ENCODE results near the gene KCNN4.
"Not testable (repeated sequence)": the region's sequence is repeated elsewhere in the genome, so short reads cannot be mapped to it uniquely, and the experiment has no call there.

Gene KCNN4

GRCh38 chr19:43798546-43799409, 18.0 kb upstream of the KCNN4 start:
- DNase-seq (ENCODE audit: low read depth in 2 of 2) = peak in 1 of 2 donors; percentile 40

- DNase-seq (ENCODE audit: low read depth in 2 of 2) = no peak
Observed at GRCh38 chr19:43798026-43798545, 17.3 kb upstream of the KCNN4 start.

DNA sequence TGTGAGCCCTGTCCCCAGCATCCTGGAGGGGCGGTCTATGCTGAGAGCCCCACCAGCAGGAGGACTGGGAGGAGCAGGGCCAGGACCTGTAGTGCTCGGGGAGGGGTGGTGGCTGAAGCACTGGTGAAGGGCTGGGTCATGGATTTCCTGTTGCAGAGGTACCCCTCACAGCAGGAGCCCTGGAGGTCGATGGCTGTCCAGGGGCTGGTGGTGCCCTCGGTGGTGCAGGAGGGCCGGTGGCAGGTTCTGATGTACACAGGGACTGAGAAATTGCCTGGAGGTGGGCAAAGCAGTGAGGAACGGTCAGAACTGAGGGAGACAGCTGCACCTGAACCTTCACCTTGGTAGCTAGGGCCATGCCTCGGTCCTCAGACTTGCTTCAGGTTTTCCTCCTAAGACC, 16.8 kb upstream of the KCNN4 start:
- no peak for DNase-seq (ENCODE audit: low read depth in 2 of 2)

DNA sequence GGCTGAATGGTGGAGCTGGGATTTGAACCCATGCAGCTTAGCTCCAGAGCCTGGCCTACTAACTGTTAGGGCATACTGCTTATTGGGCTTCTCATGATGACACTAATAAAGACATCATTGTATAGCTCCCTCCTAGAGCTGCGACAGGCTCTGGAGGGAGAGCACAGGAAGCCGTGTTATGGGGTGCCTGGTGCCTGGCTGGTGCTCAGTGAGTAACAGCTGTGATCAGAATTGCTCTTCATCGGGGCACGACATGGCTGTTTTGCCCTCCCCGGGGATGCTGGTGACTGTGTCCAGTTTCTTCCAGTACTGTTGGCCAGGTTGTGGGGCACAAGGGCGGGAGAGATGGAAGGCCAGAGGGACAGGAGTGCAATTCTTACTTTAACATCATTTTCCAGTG, 16.3 kb upstream of the KCNN4 start:
- no peak for DNase-seq (ENCODE audit: low read depth in 2 of 2)

- no peak for DNase-seq (ENCODE audit: low read depth in 2 of 2)
Observed at GRCh38 chr19:43790587-43790986, 9.8 kb upstream of the KCNN4 start.

DNA sequence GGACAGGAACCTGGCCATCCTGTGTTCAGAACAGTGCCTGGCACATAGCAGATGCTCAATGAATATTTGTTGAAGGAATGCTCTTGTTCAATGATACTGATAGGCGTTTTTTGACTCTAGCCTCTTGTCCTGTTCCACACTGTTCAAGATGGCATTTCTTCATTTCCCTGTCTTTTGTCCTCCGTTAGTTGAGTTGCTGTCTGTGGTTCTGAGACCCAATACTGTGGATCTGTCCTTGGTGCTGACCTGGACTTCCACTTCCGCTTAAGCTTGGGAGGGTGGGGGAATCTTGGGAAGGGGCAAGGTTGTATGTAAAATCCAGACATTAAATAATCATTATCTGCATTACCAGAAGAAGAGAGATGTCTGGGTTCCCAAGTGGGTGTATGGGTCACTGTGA, 8.3 kb upstream of the KCNN4 start:
- no peak for DNase-seq (ENCODE audit: low read depth in 2 of 2)

- no peak for DNase-seq (ENCODE audit: low read depth in 2 of 2)
Observed at GRCh38 chr19:43786665-43787064, 5.9 kb upstream of the KCNN4 start.

- DNase-seq (ENCODE audit: low read depth in 2 of 2) = peak; percentile 15 to 31
Observed at GRCh38 chr19:43784981-43785808, 4.4 kb upstream of the KCNN4 start.

DNA sequence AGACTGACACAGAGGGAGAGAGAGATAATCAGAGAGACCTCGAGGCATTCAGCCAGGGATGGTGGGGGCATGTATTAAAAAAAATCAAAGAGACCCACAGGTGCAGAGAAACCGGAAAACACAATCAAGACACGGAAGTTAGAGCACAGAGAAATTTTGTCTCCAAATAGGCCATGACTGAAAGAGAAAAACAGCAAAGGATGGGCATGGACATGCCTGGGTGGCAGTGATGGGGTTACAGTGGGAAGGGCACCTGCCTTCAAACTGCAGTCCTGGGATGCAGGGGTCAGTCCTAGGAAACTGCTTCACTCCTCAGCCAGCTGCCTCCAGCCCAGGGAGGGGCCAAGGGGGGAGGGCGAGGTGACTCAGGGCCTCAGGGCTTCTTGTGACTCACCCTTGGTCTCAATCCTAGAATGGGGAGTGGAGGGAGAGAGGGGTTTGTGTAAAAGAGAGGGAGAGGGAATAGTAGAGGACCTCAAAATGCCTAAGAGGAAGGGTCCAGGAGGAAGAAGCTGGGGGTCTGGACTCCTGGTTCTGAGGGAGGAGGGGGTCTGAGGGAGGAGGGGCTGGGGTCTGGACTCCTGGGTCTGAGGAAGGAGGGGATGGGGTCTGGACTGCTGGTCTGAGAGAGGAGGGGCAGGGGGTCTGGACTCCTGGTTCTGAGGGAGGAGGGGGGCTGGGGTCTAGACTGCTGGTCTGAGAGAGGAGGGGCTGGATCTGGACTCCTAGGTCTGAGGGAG, 3.6 kb upstream of the KCNN4 start:
- DNase-seq (ENCODE audit: low read depth in 2 of 2) = peak in 1 of 2 donors; percentile 41

DNA sequence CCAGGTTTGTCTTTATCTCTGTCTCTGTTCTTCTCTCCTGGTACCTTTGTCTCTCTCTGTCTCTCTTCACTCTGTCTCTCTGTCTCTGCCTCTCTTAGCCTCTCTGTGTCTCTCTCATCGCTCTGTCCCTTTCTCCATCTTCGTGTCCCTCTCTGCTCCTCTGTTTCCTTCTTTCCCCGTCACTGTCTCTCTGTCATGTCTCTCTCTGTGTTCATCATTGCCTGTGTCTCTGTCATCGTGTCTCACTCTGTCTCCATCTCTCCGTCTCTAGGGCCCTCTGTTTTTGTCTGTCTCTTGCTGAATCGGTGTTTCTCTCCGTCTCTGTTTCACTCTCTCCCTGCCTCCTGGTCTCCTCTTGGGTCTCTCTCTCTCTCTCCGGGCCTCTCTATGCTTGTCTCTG, 2.9 kb upstream of the KCNN4 start:
- DNase-seq (ENCODE audit: low read depth in 2 of 2) = no peak

GRCh38 chr19:43782689-43783231, 2.0 kb upstream of the KCNN4 start:
- no peak for DNase-seq (ENCODE audit: low read depth in 2 of 2)

DNA sequence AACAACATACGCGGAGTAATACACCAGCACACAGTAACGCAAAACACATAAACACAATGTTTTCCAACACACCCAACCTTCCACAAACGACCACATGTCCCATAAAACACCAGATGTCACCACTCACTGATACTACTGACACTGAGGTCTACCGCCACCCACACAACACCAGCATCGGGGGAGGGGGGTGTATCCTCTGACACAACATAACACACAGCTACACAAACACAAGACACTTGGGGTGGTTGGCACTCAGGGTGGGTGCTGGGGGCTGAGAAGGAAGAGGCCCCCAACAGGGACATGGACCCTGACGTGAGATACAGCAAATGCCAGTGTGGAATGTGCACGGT, 1.5 kb upstream of the KCNN4 start:
- no peak for DNase-seq (ENCODE audit: low read depth in 2 of 2)

DNA sequence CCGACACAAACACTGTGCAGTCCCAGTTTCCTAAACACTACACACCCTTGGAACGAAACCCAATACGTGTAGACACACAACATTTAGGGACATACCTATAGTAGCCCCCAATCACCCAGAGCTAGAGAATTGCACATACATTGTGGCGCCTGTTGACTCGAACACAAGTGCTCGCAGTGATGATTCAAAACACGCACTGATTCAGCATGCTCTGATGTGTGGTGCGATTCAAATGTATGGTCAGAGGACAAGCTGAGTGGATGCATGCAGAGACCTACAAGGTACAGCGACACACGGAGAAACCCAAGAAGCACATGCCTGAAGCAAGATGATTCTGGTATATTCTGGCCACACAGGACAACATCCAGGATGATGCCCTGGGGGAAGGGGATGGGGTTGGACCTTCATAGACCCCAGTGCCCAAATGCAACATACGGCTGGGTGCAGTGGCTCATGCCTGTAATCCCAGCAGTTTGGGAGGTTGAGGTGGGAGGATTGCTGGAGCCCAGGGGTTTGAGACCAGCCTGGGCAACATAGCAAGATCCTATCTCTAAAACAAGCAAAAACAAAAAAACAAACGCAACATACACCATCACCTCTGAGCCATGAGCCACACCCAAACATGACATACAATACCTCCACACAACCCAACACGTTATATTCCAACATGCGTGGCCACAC, 997 bp upstream of the KCNN4 start:
- no peak for DNase-seq (ENCODE audit: low read depth in 2 of 2)

DNA sequence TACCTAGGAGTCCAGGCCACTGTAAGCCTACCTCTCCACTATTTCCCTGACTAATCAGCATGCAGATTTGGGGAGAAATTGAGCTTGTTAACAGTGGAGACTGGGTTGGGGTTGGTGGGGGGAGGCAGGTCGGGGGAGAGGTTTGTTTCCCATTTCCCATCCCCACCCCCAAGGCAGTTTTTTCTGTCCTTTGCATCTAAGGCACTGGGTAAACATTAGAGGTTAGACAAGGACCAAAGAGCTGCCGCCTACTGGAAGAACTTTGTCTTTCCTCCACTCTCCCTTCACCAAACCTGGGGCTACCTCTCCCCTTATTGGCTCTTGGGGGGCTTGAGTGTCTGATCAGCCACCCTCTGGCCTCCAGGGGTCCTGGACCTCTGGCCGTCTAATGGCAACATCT, 953 bp downstream of the KCNN4 start:
- DNase-seq (ENCODE audit: low read depth in 2 of 2) = no peak

- no peak for DNase-seq (ENCODE audit: low read depth in 2 of 2)
Observed at GRCh38 chr19:43779147-43779819, 1.5 kb downstream of the KCNN4 start.

DNA sequence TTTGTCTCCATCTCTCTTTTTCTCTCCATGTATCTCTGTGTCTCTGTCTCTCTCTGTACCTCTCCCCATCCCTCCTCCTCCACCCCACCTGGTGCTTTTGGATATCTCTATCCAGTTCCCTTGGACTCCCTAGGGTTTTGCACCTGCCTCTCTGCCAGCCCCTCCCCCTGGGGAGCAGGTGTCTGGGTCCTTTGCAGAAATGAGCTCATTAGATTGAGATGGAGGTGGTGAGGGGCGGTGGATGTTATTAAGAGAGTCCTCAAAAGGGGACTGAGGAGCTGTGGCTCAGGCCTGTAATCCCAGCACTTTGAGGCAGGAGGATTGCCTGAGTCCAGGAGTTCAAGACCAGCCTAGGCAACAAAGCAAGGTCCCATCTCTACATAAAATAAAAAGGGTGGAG, 2.1 kb downstream of the KCNN4 start:
- DNase-seq (ENCODE audit: low read depth in 2 of 2) = no peak

DNA sequence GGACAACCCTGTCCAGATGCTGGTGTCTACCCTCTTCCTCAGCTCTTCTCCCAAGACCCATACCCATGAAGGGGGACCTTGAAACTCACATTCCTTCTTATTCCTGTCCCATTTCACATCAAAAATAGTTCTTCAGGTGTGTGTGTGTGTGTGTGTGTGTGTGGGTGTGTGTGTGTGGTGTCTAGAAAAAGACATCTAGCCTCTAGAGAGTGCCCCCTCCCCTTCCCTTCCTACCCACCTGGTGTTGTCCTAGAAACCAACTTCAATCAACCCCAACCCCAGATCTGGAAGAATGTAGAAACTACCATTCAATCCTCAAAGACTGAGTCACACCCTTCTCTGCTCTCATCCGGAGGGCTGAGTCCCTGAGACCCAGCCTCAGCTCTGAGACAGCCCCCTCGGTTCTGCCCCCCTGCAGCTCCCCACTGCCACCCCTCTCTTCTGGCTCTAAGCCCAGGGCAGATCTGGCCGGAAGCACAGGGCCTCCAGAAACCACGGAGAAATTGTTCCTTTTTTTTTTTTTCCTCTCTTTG, 3.5 kb downstream of the KCNN4 start:
- DNase-seq (ENCODE audit: low read depth in 2 of 2) = no peak

DNA sequence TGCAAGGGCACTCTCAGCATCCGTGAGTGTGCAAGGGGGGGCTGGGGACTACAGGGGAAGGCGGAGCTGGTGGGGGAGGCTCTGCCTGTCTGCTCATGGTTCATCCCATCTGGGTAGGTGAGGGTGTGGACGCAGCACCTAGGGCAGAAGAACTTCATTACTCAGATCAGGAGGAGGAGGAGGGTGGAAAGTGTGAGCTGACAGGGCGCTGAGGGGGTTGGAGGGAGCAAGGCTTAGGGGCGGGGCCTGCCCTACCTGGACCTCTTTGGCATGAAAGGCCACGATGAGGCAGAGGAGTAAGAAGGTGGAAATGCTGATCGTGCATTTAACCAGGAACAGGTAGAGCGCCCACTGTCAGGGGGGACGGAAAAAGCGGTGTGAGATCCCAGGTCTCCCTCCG, 4.5 kb downstream of the KCNN4 start:
- DNase-seq (ENCODE audit: low read depth in 2 of 2) = no peak

GRCh38 chr19:43775299-43775890, 5.4 kb downstream of the KCNN4 start:
- no peak for DNase-seq (ENCODE audit: low read depth in 2 of 2)

- not testable (repeated sequence) for DNase-seq (ENCODE audit: low read depth in 2 of 2)
Observed at GRCh38 chr19:43774940-43775258, 5.9 kb downstream of the KCNN4 start.

All from stimulated activated CD8-positive, alpha-beta memory T cell treated with anti-CD3 and anti-CD28 coated beads, Interleukin-2, amount 100 ng/mL, for 1 hour (primary cell).